HPDE6-E6E7 (cell line): ENCODE data around the gene PNMA8A.

Experiments used
- DNase-seq: peaks from one replicate; pipeline ENCODE4 v3.0.0; 2011; ENCODE audit warnings: missing footprints; ENCODE audit errors: extremely low spot score

The PNMA8A gene

GRCh38 chr19:46428239-46429135 lies 42.9 kb downstream of the PNMA8A start, which contains the start of gene PNMA8C:
Gene PNMA8C (minus strand): TSS chr19:46428936. CDS start chr19:46428359, 577 bp downstream.
- DNase-seq, result no peak

- DNase-seq, result no peak
Measured at GRCh38 chr19:46427518-46428045, 43.8 kb downstream of the PNMA8A start.

GRCh38 chr19:46426506-46427162 lies 44.7 kb downstream of the PNMA8A start:
- no peak for DNase-seq

GRCh38 chr19:46426035-46426505 lies 45.3 kb downstream of the PNMA8A start:
- DNase-seq, result no peak

GRCh38 chr19:46423188-46423587 lies 48.2 kb downstream of the PNMA8A start:
- no peak for DNase-seq

GRCh38 chr19:46422344-46422743 lies 49.0 kb downstream of the PNMA8A start:
- DNase-seq, result no peak

- DNase-seq, result no peak
Measured at GRCh38 chr19:46420056-46420455, 51.3 kb downstream of the PNMA8A start.
